Dendritic cell treated with granulocyte-macrophage colony-stimulating factor and Interleukin-4, amounts not matched to agents 40 ng/mL and 50 ng/mL, for 4 days (primary cell): Measurements from ENCODE around the gene MRPL10.

Experiments used
- H3K27ac Mint-ChIP-seq: one replicate; pipeline ENCODE4 v1.8.0; 2022; ENCODE audit warnings: mild to moderate bottlenecking, mixed read lengths
- H3K27me3 Mint-ChIP-seq: one replicate; pipeline ENCODE4 v1.8.0; 2022; ENCODE audit warnings: mild to moderate bottlenecking, mixed read lengths
- H3K36me3 Mint-ChIP-seq: one replicate; pipeline ENCODE4 v1.8.0; 2022; ENCODE audit warnings: low read depth, mixed read lengths
- H3K4me1 Mint-ChIP-seq: one replicate; pipeline ENCODE4 v1.8.0; 2022; ENCODE audit warnings: low read depth, mixed read lengths
- H3K4me3 Mint-ChIP-seq: one replicate; pipeline ENCODE4 v1.8.0; 2022; ENCODE audit warnings: mild to moderate bottlenecking, moderate library complexity, mixed read lengths
- H3K9me3 Mint-ChIP-seq: one replicate; pipeline ENCODE4 v1.8.0; 2022; ENCODE audit warnings: mixed read lengths
- intact Hi-C: fragments of 100-400 bp; cut with micrococcal nuclease; formaldehyde crosslinking; loops from one replicate; pipeline ENCODE4 v1.15.0; 2022

MRPL10 gene

GRCh38 chr17:47818002-47818695 is 13.2 kb downstream of the MRPL10 start:
- peaks cover 65% of the 10 kb centered on the region for H3K36me3 Mint-ChIP-seq
- H3K9me3 Mint-ChIP-seq = no peaks in the 10 kb centered on the region
- H3K4me1 Mint-ChIP-seq = peaks cover 34% of the 10 kb centered on the region
- H3K27ac Mint-ChIP-seq = no peak overlapping the region
- H3K4me3 Mint-ChIP-seq = no peak overlapping the region
- intact Hi-C loops = no loop called here
- no peaks in the 10 kb centered on the region for H3K27me3 Mint-ChIP-seq

GRCh38 chr17:47816947-47817346 is 14.4 kb downstream of the MRPL10 start:
- H3K27ac Mint-ChIP-seq = no peak overlapping the region
- no peak overlapping the region for H3K4me3 Mint-ChIP-seq

GRCh38 chr17:47816111-47816735 is 15.1 kb downstream of the MRPL10 start:
- intact Hi-C loops = no loop called here
- H3K9me3 Mint-ChIP-seq = no peaks in the 10 kb centered on the region
- peaks cover 76% of the 10 kb centered on the region for H3K36me3 Mint-ChIP-seq
- H3K27ac Mint-ChIP-seq = no peak overlapping the region
- no peak overlapping the region for H3K4me3 Mint-ChIP-seq
- H3K27me3 Mint-ChIP-seq = no peaks in the 10 kb centered on the region
- H3K4me1 Mint-ChIP-seq = peaks cover 15% of the 10 kb centered on the region

More at GRCh38 chr17:47816947-47817346, 14.4 kb downstream of the MRPL10 start:
- Mint-ChIP-seq H3K36me3 (peaks cover 74% of the 10 kb centered on the region), H3K9me3 (no peaks in the 10 kb centered on the region), H3K4me1 (peaks cover 22% of the 10 kb centered on the region), H3K27me3 (no peaks in the 10 kb centered on the region)
- intact Hi-C loops = no loop called here

- H3K27ac Mint-ChIP-seq = no peak overlapping the region
- H3K9me3 Mint-ChIP-seq = no peaks in the 10 kb centered on the region
Observed at GRCh38 chr17:47815106-47815918, 16.0 kb downstream of the MRPL10 start.

GRCh38 chr17:47813512-47814031 is 17.8 kb downstream of the MRPL10 start:
- Mint-ChIP-seq H3K4me3 (no peak overlapping the region), H3K27ac (no peak overlapping the region), H3K9me3 (no peaks in the 10 kb centered on the region), H3K27me3 (no peaks in the 10 kb centered on the region), H3K4me1 (no peaks in the 10 kb centered on the region), H3K36me3 (peaks cover 93% of the 10 kb centered on the region)
- intact Hi-C loops = no loop called here

More at GRCh38 chr17:47815106-47815918, 16.0 kb downstream of the MRPL10 start:
- H3K4me1 Mint-ChIP-seq = peaks cover 6% of the 10 kb centered on the region
- intact Hi-C loops = no loop called here
- H3K4me3 Mint-ChIP-seq = no peak overlapping the region
- H3K27me3 Mint-ChIP-seq = no peaks in the 10 kb centered on the region
- peaks cover 83% of the 10 kb centered on the region for H3K36me3 Mint-ChIP-seq

GRCh38 chr17:47813077-47813476 is 18.3 kb downstream of the MRPL10 start:
- Mint-ChIP-seq H3K4me3 (no peak overlapping the region), H3K36me3 (peaks cover 93% of the 10 kb centered on the region), H3K4me1 (no peaks in the 10 kb centered on the region), H3K27ac (no peak overlapping the region), H3K27me3 (no peaks in the 10 kb centered on the region), H3K9me3 (no peaks in the 10 kb centered on the region)
- intact Hi-C loops = no loop called here

GRCh38 chr17:47812146-47812920 is 19.0 kb downstream of the MRPL10 start:
- H3K36me3 Mint-ChIP-seq = peaks cover 93% of the 10 kb centered on the region
- intact Hi-C loops = no loop called here
- no peaks in the 10 kb centered on the region for H3K9me3 Mint-ChIP-seq
- H3K27me3 Mint-ChIP-seq = no peaks in the 10 kb centered on the region
- no peak overlapping the region for H3K4me3 Mint-ChIP-seq
- H3K4me1 Mint-ChIP-seq = no peaks in the 10 kb centered on the region
- H3K27ac Mint-ChIP-seq = no peak overlapping the region

GRCh38 chr17:47811709-47812108 is 19.6 kb downstream of the MRPL10 start:
- Mint-ChIP-seq H3K9me3 (no peaks in the 10 kb centered on the region), H3K36me3 (peaks cover 93% of the 10 kb centered on the region), H3K4me1 (no peaks in the 10 kb centered on the region), H3K4me3 (no peak overlapping the region), H3K27me3 (no peaks in the 10 kb centered on the region), H3K27ac (no peak overlapping the region)
- intact Hi-C loops = no loop called here

- H3K27ac Mint-ChIP-seq = no peak overlapping the region
- intact Hi-C loops = no loop called here
Observed at GRCh38 chr17:47810901-47811635, 20.3 kb downstream of the MRPL10 start.

GRCh38 chr17:47810200-47810821 is 21.0 kb downstream of the MRPL10 start:
- intact Hi-C loops = no loop called here
- no peak overlapping the region for H3K27ac Mint-ChIP-seq
- peaks cover 84% of the 10 kb centered on the region for H3K36me3 Mint-ChIP-seq
- no peaks in the 10 kb centered on the region for H3K4me1 Mint-ChIP-seq
- H3K27me3 Mint-ChIP-seq = no peaks in the 10 kb centered on the region
- H3K9me3 Mint-ChIP-seq = no peaks in the 10 kb centered on the region
- no peak overlapping the region for H3K4me3 Mint-ChIP-seq

More at GRCh38 chr17:47810901-47811635, 20.3 kb downstream of the MRPL10 start:
- H3K36me3 Mint-ChIP-seq = peaks cover 91% of the 10 kb centered on the region
- H3K4me1 Mint-ChIP-seq = no peaks in the 10 kb centered on the region
- no peaks in the 10 kb centered on the region for H3K27me3 Mint-ChIP-seq
- no peaks in the 10 kb centered on the region for H3K9me3 Mint-ChIP-seq
- no peak overlapping the region for H3K4me3 Mint-ChIP-seq

- no peak overlapping the region for H3K27ac Mint-ChIP-seq
- no peaks in the 10 kb centered on the region for H3K9me3 Mint-ChIP-seq
- no peaks in the 10 kb centered on the region for H3K4me1 Mint-ChIP-seq
- no peak overlapping the region for H3K4me3 Mint-ChIP-seq
- H3K27me3 Mint-ChIP-seq = peaks cover 6% of the 10 kb centered on the region
- intact Hi-C loops = no loop called here
- peaks cover 73% of the 10 kb centered on the region for H3K36me3 Mint-ChIP-seq
Observed at GRCh38 chr17:47808830-47809480, 22.4 kb downstream of the MRPL10 start.

GRCh38 chr17:47808036-47808829 is 23.1 kb downstream of the MRPL10 start:
- H3K4me3 Mint-ChIP-seq = no peak overlapping the region
- no peaks in the 10 kb centered on the region for H3K4me1 Mint-ChIP-seq
- intact Hi-C loops = no loop called here
- H3K27ac Mint-ChIP-seq = no peak overlapping the region
- H3K27me3 Mint-ChIP-seq = peaks cover 6% of the 10 kb centered on the region
- H3K9me3 Mint-ChIP-seq = no peaks in the 10 kb centered on the region
- H3K36me3 Mint-ChIP-seq = peaks cover 66% of the 10 kb centered on the region
